HG02840 (cell line): ENCODE results near the gene KATNAL2.
"Not testable (repeated sequence)": the region's sequence is repeated elsewhere in the genome, so short reads cannot be mapped to it uniquely, and the experiment has no call there.

ENCODE experiments used
- ATAC-seq: cut with Tn5 transposase; IDR thresholded peaks from one replicate; pipeline ENCODE4 v1.9.1; 2021; ENCODE audit warnings: mild to moderate bottlenecking, moderate library complexity, moderate number of reproducible peaks; ENCODE audit not compliant: unreplicated experiment, low FRiP score

Gene KATNAL2

GRCh38 chr18:46920653-46921052 is 3.3 kb downstream of the KATNAL2 start:
- ATAC-seq = no peak

- no peak for ATAC-seq
These were observed 22.0 kb downstream of the KATNAL2 start for GRCh38 chr18:46939337-46939963.

GRCh38 chr18:46939998-46940571 is 22.7 kb downstream of the KATNAL2 start:
- no peak for ATAC-seq

- ATAC-seq = no peak
These were observed 25.2 kb downstream of the KATNAL2 start for GRCh38 chr18:46942646-46943045.

- peak; percentile 86 for ATAC-seq
These were observed 29.4 kb downstream of the KATNAL2 start for GRCh38 chr18:46946656-46947282.

- ATAC-seq = no peak
These were observed 32.8 kb downstream of the KATNAL2 start for GRCh38 chr18:46950064-46950656.

DNA sequence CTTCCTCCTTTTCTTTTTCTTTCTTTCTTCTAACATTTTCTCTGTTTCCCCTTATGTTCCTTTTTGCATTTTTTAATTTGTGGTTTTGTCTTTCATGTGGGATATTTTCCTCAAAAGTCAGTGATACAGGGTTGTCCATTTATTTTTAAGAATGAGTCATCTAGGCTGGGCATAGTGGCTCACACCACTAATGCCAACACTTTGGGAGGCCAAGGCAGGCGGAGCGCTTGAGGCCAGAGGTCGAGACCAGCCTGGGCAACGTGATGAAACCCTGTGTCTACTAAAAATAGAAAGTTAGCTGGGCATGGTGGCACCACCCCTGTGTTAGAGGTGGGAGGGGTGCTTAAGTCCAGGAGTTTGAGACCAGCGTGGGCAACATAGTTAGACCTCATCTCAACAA is 35.8 kb downstream of the KATNAL2 start:
- ATAC-seq = no peak

- ATAC-seq = no peak
These were observed 40.8 kb downstream of the KATNAL2 start for GRCh38 chr18:46958209-46958608.

- not testable (repeated sequence) for ATAC-seq
These were observed 46.5 kb downstream of the KATNAL2 start for GRCh38 chr18:46963656-46964578.

- not testable (repeated sequence) for ATAC-seq
These were observed 47.3 kb downstream of the KATNAL2 start for GRCh38 chr18:46964579-46965293.

GRCh38 chr18:46966266-46966665 is 48.9 kb downstream of the KATNAL2 start:
- ATAC-seq = not testable (repeated sequence)

DNA sequence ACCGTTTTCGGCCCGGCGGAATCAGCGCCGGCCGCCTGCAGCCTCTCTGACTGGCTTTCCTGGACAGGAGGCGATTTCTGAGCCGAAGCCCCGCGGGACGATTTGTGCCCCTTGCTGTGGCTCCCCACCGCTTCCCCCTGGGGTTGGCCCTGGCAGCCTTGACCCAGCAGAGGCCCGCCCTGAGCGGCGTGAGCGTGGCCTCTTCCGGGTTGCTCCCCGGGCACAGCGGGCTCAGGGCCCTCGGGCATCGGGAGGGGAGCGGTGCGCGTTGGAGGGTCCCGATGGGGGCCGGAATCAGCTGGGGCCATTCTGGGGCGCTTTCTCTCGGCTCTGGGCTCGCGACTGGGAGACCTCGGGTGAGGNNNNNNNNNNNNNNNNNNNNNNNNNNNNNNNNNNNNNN is 52.1 kb downstream of the KATNAL2 start:
- ATAC-seq = not testable (repeated sequence)

DNA sequence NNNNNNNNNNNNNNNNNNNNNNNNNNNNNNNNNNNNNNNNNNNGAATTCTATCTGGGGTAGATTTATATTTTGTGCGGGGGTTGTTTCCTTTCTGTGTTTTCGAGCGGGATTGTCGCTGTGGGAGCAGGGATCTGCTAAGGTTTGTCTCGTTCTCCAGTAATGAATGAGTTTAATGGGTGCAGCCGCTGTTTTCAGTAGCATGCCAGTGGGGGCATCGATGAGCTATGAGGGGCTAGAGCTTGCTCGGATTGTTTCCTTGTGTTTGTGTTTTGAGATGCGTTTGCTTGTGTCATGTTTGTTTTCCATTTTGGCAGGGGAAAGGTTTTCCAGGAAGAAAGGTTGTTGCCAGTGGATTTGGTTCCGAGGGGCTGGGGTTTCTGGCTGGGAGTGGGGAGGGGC is 102.5 kb downstream of the KATNAL2 start:
- ATAC-seq = not testable (repeated sequence)

DNA sequence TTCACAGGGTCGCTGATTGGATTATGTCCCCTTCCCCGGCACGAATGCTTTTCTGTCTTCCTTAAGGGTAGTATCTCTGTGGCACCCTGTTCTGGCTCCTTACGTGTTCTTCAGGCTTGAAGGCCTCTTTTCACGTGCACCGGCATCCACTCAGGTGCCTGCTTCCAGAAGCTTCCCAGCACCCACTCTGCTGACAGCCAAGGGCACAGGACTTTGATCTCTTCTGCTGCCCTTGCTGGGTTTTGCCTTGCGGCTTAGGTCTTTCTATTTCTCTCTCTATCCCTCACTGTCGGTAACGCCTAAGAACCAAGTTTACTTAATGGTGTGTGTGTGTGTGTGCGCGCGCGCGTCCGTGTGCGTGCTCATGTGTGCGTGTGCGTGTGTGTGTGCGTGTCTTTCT is 103.4 kb downstream of the KATNAL2 start:
- ATAC-seq = not testable (repeated sequence)

DNA sequence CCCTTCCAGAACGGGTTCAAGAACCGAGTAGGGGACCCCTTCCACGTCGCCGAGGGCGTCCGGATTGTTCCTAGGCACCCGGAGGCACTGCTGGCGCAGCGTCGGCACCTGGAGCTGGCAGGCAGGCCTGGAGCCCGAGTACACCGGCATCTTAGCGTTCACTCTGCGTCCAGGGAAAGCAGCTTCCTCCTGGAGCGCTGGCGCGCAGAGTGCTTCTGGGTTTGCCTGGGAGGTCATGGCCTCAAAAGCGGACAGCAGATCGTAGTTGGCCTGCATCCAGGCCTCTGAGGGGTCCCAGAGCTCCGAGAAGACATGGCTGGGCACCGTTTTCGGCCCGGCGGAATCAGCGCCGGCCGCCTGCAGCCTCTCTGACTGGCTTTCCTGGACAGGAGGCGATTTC is 105.4 kb downstream of the KATNAL2 start:
- not testable (repeated sequence) for ATAC-seq

- not testable (repeated sequence) for ATAC-seq
These were observed 106.5 kb downstream of the KATNAL2 start for GRCh38 chr18:47023769-47024465.

DNA sequence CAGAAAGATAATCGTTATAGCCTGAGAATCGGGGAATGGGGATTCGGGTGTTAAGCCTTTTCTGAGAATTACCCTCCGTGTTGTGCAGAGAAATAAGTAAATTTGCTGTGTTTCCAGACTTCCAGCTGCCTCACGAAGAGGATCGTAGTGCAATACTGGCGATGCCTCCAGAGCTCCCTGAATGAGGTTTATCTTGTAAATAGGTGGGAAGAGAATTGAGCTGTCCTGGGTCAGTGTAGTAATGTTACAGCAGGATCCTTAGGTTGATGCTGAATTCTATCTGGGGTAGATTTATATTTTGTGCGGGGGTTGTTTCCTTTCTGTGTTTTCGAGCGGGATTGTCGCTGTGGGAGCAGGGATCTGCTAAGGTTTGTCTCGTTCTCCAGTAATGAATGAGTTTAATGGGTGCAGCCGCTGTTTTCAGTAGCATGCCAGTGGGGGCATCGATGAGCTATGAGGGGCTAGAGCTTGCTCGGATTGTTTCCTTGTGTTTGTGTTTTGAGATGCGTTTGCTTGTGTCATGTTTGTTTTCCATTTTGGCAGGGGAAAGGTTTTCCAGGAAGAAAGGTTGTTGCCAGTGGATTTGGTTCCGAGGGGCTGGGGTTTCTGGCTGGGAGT is 108.3 kb downstream of the KATNAL2 start:
- ATAC-seq = not testable (repeated sequence)

DNA sequence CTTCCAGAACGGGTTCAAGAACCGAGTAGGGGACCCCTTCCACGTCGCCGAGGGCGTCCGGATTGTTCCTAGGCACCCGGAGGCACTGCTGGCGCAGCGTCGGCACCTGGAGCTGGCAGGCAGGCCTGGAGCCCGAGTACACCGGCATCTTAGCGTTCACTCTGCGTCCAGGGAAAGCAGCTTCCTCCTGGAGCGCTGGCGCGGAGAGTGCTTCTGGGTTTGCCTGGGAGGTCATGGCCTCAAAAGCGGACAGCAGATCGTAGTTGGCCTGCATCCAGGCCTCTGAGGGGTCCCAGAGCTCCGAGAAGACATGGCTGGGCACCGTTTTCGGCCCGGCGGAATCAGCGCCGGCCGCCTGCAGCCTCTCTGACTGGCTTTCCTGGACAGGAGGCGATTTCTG is 111.3 kb downstream of the KATNAL2 start:
- ATAC-seq = not testable (repeated sequence)
